Vagina (tissue), 2 donors: Measurements from ENCODE around the gene PRKCB. TPM values are rescaled to one million over a fixed set of nuclear protein-coding genes. Genes with fewer than 3 reads are reported as not detected.

ENCODE experiments used
- DNase-seq, 2 donors: peaks; one replicate each; pipeline ENCODE4 v3.0.0-alpha.2; 2017; ENCODE audit errors: extremely low spot score in 2 of 2
- H3K27ac ChIP-seq: fragments of 200-600 bp; sonication (generic); one replicate; pipeline ENCODE4 v1.5.1; 2019
- H3K27me3 ChIP-seq: fragments of 200-600 bp; sonication (generic); one replicate; pipeline ENCODE4 v1.5.1; 2019
- H3K36me3 ChIP-seq, 2 donors: fragments of 200-600 bp; sonication (generic); one replicate each; pipeline ENCODE4 v1.5.1; 2017 to 2019
- H3K4me1 ChIP-seq: fragments of 200-600 bp; sonication (generic); one replicate; pipeline ENCODE4 v1.5.1; 2019
- H3K4me3 ChIP-seq, 2 donors: fragments of 200-600 bp; sonication (generic); 1 replicate in 1 of 2; 2 replicates in 1 of 2; pipeline ENCODE4 v1.5.1; 2016 to 2019
- H3K9me3 ChIP-seq: fragments of 200-600 bp; sonication (generic); one replicate; pipeline ENCODE4 v1.5.1; 2019
- POLR2A ChIP-seq, 2 donors: fragments of 450-650 bp; IDR thresholded peaks; one replicate each; pipeline ENCODE4 v1.6.1; 2017; ENCODE audit warnings: antibody characterized with exemption in 2 of 2, mild to moderate bottlenecking in 2 of 2, moderate library complexity in 2 of 2
- POLR2AphosphoS5 ChIP-seq, 2 donors: sonication (generic); formaldehyde crosslinking; IDR thresholded peaks; one replicate each; pipeline ENCODE4 v1.9.0; 2017; ENCODE audit warnings: antibody characterized with exemption in 2 of 2, mild to moderate bottlenecking in 2 of 2, low read depth in 1 of 2; ENCODE audit not compliant: insufficient read depth in 1 of 2
- intact Hi-C: fragments of 100-400 bp; cut with DNase I; formaldehyde crosslinking; loops from one replicate; pipeline ENCODE4 v1.15.1; 2023
- total RNA-seq: library from RNA; depleted of rRNA; stranded (reverse); fragments of >200 nt; gene quantifications from one replicate; pipeline ENCODE4 v1.2.3, GENCODE V29; 2016
- TF ChIP-seq, protein P1 (sequence below), 3 experiments: fragments of 450-650 bp in 2 of 3; fragments of 200-600 bp in 1 of 3; sonication (generic) in 1 of 3; IDR thresholded peaks; one replicate each; pipeline ENCODE4 v1.5.1; 2017 to 2019; ENCODE audit warnings: antibody characterized with exemption in 3 of 3, mild to moderate bottlenecking in 2 of 3, moderate library complexity in 2 of 3

PRKCB gene
- total RNA-seq, 1 donor from 2014 or later, result 9.1 TPM

DNA sequence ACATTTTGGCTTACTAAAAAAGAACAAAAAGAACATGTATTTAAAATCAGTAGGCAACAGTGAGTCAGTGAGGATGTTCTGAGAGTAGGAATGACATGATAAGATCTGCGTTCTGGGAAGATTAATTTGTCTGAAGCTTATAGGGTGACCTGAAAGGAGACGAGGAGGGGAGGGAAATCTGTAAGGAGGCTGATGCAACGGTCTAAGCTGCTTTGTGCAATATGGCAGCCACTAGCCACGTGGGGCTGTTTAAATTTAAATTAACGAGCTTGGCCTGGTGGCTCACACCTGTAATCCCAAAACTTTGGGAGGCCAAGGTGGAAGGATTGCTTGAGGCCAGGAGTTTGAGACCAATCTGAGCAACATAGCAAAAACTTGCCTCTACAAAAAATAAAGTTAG is 238.8 kb downstream of the PRKCB start:
- intact Hi-C loops, result no loop called here
- H3K36me3 ChIP-seq, result no peaks in the 10 kb centered on the region
- TF ChIP-seq, protein P1, sequence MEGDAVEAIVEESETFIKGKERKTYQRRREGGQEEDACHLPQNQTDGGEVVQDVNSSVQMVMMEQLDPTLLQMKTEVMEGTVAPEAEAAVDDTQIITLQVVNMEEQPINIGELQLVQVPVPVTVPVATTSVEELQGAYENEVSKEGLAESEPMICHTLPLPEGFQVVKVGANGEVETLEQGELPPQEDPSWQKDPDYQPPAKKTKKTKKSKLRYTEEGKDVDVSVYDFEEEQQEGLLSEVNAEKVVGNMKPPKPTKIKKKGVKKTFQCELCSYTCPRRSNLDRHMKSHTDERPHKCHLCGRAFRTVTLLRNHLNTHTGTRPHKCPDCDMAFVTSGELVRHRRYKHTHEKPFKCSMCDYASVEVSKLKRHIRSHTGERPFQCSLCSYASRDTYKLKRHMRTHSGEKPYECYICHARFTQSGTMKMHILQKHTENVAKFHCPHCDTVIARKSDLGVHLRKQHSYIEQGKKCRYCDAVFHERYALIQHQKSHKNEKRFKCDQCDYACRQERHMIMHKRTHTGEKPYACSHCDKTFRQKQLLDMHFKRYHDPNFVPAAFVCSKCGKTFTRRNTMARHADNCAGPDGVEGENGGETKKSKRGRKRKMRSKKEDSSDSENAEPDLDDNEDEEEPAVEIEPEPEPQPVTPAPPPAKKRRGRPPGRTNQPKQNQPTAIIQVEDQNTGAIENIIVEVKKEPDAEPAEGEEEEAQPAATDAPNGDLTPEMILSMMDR (IDR thresholded peaks at IDR 0.05), result no peak
- TF ChIP-seq POLR2AphosphoS5 (IDR thresholded peaks at IDR 0.05; ENCODE audit: insufficient read depth in 1 of 2, low read depth in 1 of 2), result no peak
- no peak for TF ChIP-seq POLR2A (IDR thresholded peaks at IDR 0.05)
- H3K27ac ChIP-seq, result no peak overlapping the region
- H3K27me3 ChIP-seq, result no peaks in the 10 kb centered on the region
- DNase-seq, result no peak
- no peaks in the 10 kb centered on the region for H3K4me1 ChIP-seq
- no peaks in the 10 kb centered on the region for H3K9me3 ChIP-seq
- no peak overlapping the region for H3K4me3 ChIP-seq

DNA sequence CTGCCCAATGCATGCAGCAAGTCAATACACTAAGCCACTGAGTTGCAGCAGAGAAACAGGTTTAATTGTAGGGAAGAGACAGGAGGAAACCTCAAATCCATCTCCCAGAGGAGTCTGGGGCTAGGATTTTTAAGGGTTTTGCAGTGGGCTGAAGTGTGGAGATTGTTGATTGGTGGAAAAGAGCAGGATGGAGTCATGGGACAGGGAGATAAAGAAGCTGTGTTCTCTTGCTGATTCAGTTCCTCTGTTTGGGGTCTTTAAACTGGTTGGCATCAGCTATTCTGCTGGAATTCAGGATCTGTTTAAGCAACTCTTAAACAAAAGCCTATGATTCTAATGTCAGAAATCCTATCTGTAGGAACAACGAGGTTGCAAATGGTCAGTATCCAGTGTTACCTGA is 239.5 kb downstream of the PRKCB start:
- TF ChIP-seq, protein P1 (IDR thresholded peaks at IDR 0.05), result no peak
- no peak for TF ChIP-seq POLR2A (IDR thresholded peaks at IDR 0.05)
- no peak for TF ChIP-seq POLR2AphosphoS5 (IDR thresholded peaks at IDR 0.05; ENCODE audit: insufficient read depth in 1 of 2, low read depth in 1 of 2)
- no peaks in the 10 kb centered on the region for H3K9me3 ChIP-seq
- intact Hi-C loops, result no loop called here

DNA sequence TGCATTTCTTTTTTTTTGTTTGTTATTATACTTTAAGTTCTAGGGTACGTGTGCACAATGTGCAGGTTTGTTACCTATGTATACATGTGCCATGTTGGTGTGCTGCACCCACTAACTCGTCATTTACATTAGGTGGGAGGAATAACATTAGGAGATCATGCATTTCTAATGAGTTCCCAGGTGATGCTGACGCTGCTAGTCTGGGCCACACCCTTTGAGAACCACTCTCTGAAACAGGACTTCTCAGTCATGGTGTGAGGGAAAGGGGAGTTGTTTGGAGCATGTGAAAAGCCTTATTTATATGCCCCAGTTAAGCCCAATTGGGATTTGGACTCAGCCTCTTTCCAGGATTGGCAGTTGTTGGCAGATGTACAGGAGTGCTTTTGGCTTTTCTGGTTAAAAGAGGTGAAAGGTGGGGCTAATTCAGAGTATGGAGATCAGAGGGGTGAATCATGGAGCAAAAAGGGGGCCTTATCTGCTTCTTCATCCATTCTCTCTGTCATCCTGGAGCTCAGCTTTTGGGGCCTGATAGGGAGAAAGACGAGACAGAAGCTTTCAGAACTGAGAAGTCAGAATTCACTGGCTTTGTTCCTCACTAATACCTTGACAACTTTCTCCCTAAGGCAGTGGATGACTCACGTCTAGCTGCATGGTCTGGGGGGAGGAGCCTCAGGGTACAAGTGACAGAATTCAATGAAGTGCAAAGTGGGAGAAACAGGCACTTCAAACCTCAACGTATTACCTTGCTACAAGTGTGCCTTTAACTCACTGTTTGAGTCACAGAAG is 240.3 kb downstream of the PRKCB start:
- Histone ChIP-seq H3K27me3 (no peaks in the 10 kb centered on the region), H3K27ac (no peak overlapping the region), H3K36me3 (no peaks in the 10 kb centered on the region), H3K4me1 (no peaks in the 10 kb centered on the region), H3K4me3 (no peak overlapping the region), H3K9me3 (no peaks in the 10 kb centered on the region)
- DNase-seq, result peak in 1 of 2 donors; percentile 34
- intact Hi-C loops, result no loop called here
- TF ChIP-seq POLR2A (IDR thresholded peaks at IDR 0.05), result no peak
- TF ChIP-seq, protein P1 (IDR thresholded peaks at IDR 0.05), result no peak
- TF ChIP-seq POLR2AphosphoS5 (IDR thresholded peaks at IDR 0.05; ENCODE audit: insufficient read depth in 1 of 2, low read depth in 1 of 2), result no peak

More for the DNA sequence above, 239.5 kb downstream of the PRKCB start:
- H3K36me3 ChIP-seq, result no peaks in the 10 kb centered on the region
- H3K27ac ChIP-seq, result no peak overlapping the region
- H3K27me3 ChIP-seq, result no peaks in the 10 kb centered on the region
- no peaks in the 10 kb centered on the region for H3K4me1 ChIP-seq
- no peak overlapping the region for H3K4me3 ChIP-seq
- DNase-seq, result no peak

DNA sequence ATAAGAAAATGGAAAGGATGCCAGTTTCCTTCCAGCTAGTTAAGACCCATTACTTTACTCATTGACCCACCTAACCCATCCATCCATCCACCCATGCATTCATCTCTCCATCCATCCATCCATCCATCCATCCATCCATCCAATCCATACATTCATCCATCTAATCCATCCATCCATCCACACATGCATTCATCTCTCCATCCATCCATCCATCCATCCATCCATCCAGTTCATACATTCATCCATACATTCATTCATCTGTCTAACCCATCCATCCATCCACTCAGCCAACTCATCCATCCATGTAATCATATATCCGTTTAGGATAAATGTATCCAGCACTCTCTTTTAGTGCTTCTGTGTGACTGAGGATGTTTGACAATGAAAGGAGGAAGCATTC is 241.5 kb downstream of the PRKCB start:
- H3K4me1 ChIP-seq, result no peaks in the 10 kb centered on the region
- no peaks in the 10 kb centered on the region for H3K36me3 ChIP-seq
- no peak for TF ChIP-seq POLR2A (IDR thresholded peaks at IDR 0.05)
- TF ChIP-seq, protein P1 (IDR thresholded peaks at IDR 0.05), result no peak
- no peak overlapping the region for H3K4me3 ChIP-seq
- DNase-seq, result no peak
- no peak overlapping the region for H3K27ac ChIP-seq
- intact Hi-C loops, result no loop called here
- no peaks in the 10 kb centered on the region for H3K9me3 ChIP-seq
- no peaks in the 10 kb centered on the region for H3K27me3 ChIP-seq

DNA sequence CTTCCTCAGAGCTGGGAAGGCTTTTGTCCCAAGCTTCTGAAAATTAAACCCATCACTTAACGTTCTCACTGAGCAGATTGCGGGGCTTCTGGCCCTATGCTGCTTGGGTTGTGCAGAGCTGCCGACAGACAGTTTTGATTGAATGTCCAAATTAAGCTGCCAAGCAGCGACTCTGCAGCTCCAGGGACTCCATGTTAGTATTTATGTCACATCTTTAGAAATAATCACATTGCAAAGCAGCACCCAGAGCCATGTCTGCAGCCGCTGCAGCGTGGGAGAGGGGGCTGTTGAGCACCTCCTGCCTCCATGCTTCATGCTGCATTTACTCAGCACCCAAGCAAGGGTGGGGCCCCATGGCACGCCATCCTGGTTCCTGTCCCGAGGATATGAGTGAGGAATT is 242.2 kb downstream of the PRKCB start:
- no peak for TF ChIP-seq POLR2AphosphoS5 (IDR thresholded peaks at IDR 0.05; ENCODE audit: insufficient read depth in 1 of 2, low read depth in 1 of 2)
- intact Hi-C loops, result no loop called here
- no peaks in the 10 kb centered on the region for H3K4me1 ChIP-seq

More for the DNA sequence above, 242.2 kb downstream of the PRKCB start:
- no peak for DNase-seq
- no peaks in the 10 kb centered on the region for H3K36me3 ChIP-seq
- H3K27me3 ChIP-seq, result no peaks in the 10 kb centered on the region
- no peaks in the 10 kb centered on the region for H3K9me3 ChIP-seq
- no peak overlapping the region for H3K27ac ChIP-seq
- H3K4me3 ChIP-seq, result no peak overlapping the region
